Endodermal cell (in vitro differentiated cells): ENCODE measurements around the gene THEM4. TPM values are rescaled to one million over a fixed set of nuclear protein-coding genes. Genes with fewer than 3 reads are reported as not detected.
"Not testable (repeated sequence)": the region's sequence is repeated elsewhere in the genome, so short reads cannot be mapped to it uniquely, and the experiment has no call there.

Source experiments
- DNase-seq: peaks from one replicate; pipeline ENCODE4 v3.0.0-alpha.2; 2017
- H3K27ac ChIP-seq: 2 replicates; pipeline ENCODE4 v1.5.1; 2013; ENCODE audit warnings: mild to moderate bottlenecking, low read depth, low read length, moderate library complexity
- H3K27me3 ChIP-seq: 2 replicates; pipeline ENCODE4 v1.6.1; 2013; ENCODE audit warnings: mild to moderate bottlenecking, low read length, moderate library complexity; ENCODE audit not compliant: insufficient read depth, control insufficient read depth, poor library complexity, severe bottlenecking
- H3K36me3 ChIP-seq: 2 replicates; pipeline ENCODE4 v1.7.0; 2013; ENCODE audit warnings: mild to moderate bottlenecking, low read length, moderate library complexity; ENCODE audit not compliant: control insufficient read depth, insufficient read depth
- H3K4me1 ChIP-seq: one replicate; pipeline ENCODE4 v1.7.0; 2013; ENCODE audit warnings: low read length; ENCODE audit not compliant: control insufficient read depth, insufficient read depth
- H3K4me3 ChIP-seq: 2 replicates; pipeline ENCODE4 v1.5.1; 2013; ENCODE audit warnings: mild to moderate bottlenecking, low read length, moderate library complexity
- H3K9ac ChIP-seq: 2 replicates; pipeline ENCODE4 v1.6.1; 2013; ENCODE audit warnings: mild to moderate bottlenecking, low read length, moderate library complexity; ENCODE audit not compliant: poor library complexity, severe bottlenecking; ENCODE audit errors: extremely low read depth
- H3K9me3 ChIP-seq: 2 replicates; pipeline ENCODE4 v1.6.1; 2013; ENCODE audit warnings: mild to moderate bottlenecking, low read length, moderate library complexity; ENCODE audit not compliant: control insufficient read depth
- H3K27ac Mint-ChIP-seq: 2 replicates; pipeline ENCODE4 v1.8.0; 2020; ENCODE audit warnings: mixed read lengths
- H3K27me3 Mint-ChIP-seq: 2 replicates; pipeline ENCODE4 v1.8.0; 2021; ENCODE audit warnings: mild to moderate bottlenecking, mixed read lengths; ENCODE audit not compliant: insufficient read depth
- H3K36me3 Mint-ChIP-seq: 2 replicates; pipeline ENCODE4 v1.8.0; 2020; ENCODE audit warnings: low read depth, mixed read lengths
- H3K4me1 Mint-ChIP-seq: 2 replicates; pipeline ENCODE4 v1.8.0; 2020; ENCODE audit warnings: mixed read lengths
- H3K4me3 Mint-ChIP-seq: 2 replicates; pipeline ENCODE4 v1.8.0; 2020; ENCODE audit warnings: mild to moderate bottlenecking, moderate library complexity, mixed read lengths
- H3K9me3 Mint-ChIP-seq: 2 replicates; pipeline ENCODE4 v1.8.0; 2020; ENCODE audit warnings: mild to moderate bottlenecking, mixed read lengths
- CTCF ChIP-seq: fragments of 200-600 bp; sonication (generic); conservative IDR thresholded peaks from 2 replicates; pipeline ENCODE4 v1.5.0; 2021; ENCODE audit warnings: antibody characterized with exemption, mild to moderate bottlenecking
- WGBS, 2 experiments: methylation state at CpG; one replicate each; pipeline versions ENCODE4 v1.1.5 to v1.1.7; 2013; ENCODE audit warnings: missing lambda C conversion rate in 2 of 2, mixed read lengths in 1 of 2; ENCODE audit not compliant: insufficient coverage in 1 of 2, insufficient read length in 1 of 2; 5-methylcytosine and 5-hydroxymethylcytosine counted together
- total RNA-seq, 2 donors: library from RNA; stranded (reverse); fragmentation: NEBNext Ultra II Directional in 1 of 2; extraction: Animal tissue kit (Norgen Biotek cat#: 25700) in 1 of 2; gene quantifications; 2 replicates in 1 of 2; 3 replicates in 1 of 2; pipeline ENCODE4 v1.2.1, GENCODE V29; 2021

THEM4 gene
- total RNA-seq, 2 donors from 2014 or later, result 12.2 to 14.3 TPM

DNA sequence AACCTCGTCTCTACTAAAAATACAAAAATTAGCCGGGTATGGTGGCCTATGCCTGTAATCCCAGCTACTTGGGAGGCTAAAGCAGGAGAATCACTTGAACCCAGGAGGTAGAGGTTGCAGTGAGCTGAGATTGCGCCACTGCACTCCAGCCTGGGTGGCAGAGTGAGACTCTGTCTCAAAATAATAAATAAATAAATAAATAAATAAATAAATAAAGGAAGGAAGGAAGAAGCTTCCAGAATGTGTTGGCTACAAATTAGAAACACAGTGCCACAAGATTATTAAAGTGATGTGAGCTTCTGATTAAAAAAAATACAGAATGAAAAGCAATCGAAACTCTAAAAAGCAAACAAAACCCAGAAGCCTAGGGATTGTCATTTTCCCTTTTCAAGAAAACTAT, 25.4 kb downstream of the THEM4 start:
- H3K9me3 Mint-ChIP-seq, H3K9ac ChIP-seq, H3K4me1 Mint-ChIP-seq, H3K36me3 ChIP-seq, H3K27ac Mint-ChIP-seq, H3K9me3 ChIP-seq, H3K27ac ChIP-seq, H3K4me3 ChIP-seq, H3K27me3 Mint-ChIP-seq, H3K27me3 ChIP-seq, H3K4me3 Mint-ChIP-seq, DNase-seq, H3K4me1 ChIP-seq: not testable (repeated sequence)
- peaks cover 21% of the 10 kb centered on the region for H3K36me3 Mint-ChIP-seq
- WGBS, 2 experiments, result 92% methylated on average over 3 of the region's 4 CpGs; no CpG with 5 or more reads in 1 of the 2 experiments

DNA sequence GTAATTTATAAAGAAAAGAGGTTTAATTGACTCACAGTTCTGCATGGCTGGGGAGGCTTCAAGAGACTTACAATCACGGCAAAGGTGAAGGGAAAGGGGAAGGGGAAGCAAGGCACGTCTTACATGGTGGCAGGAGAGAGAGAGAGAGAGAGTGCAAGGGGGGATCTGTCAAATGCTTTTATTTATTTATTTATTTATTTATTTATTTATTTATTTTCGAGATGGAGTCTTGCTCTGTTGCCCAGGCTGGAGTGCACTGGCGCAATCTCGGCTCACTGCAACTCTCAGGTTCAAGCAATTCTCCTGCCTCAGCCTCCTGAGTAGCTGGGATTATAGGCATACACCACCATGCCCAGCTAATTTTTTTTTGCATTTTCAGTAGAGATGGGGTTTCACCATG, 26.4 kb downstream of the THEM4 start:
- H3K27ac Mint-ChIP-seq, H3K4me1 ChIP-seq, H3K9me3 Mint-ChIP-seq, DNase-seq, H3K27me3 Mint-ChIP-seq, H3K27me3 ChIP-seq, H3K36me3 ChIP-seq, H3K4me3 Mint-ChIP-seq, H3K4me1 Mint-ChIP-seq, H3K9me3 ChIP-seq, H3K9ac ChIP-seq, H3K27ac ChIP-seq, H3K4me3 ChIP-seq: not testable (repeated sequence)
- H3K36me3 Mint-ChIP-seq, result peaks cover 18% of the 10 kb centered on the region
- 94 to 98% methylated on average over 3 to 5 of the region's 5 CpGs for WGBS, 2 experiments

DNA sequence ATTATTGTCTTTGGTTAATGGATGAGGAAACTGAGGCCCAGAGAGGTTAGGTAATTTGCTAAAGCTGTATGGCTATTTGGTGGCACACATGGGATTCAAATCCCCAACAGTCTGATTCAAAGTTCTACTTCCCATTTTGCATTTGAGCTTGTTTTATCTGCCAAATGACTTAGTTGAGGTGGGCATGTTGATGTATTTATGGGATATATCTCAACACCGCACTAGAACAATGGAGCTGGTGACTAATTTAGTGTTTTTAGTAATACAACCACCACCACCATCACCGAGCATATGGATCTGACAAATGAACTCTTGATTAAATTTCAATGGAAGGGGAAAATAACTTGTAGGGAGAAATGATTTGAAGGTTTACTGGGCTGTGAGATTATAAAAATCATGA, 26.8 kb downstream of the THEM4 start:
- peaks cover 14% of the 10 kb centered on the region for H3K36me3 Mint-ChIP-seq
- H3K4me3 Mint-ChIP-seq, result no peak overlapping the region
- peaks cover 4% of the 10 kb centered on the region for H3K9me3 Mint-ChIP-seq
- no peaks in the 10 kb centered on the region for H3K27me3 Mint-ChIP-seq
- H3K9me3 ChIP-seq, result peaks cover 8% of the 10 kb centered on the region
- no peak overlapping the region for H3K27ac ChIP-seq
- H3K27ac Mint-ChIP-seq, result no peak overlapping the region
- TF ChIP-seq CTCF, result no peak
- no peak overlapping the region for H3K9ac ChIP-seq
- no peaks in the 10 kb centered on the region for H3K27me3 ChIP-seq
- DNase-seq, result no peak
- no peaks in the 10 kb centered on the region for H3K4me1 Mint-ChIP-seq
- no peaks in the 10 kb centered on the region for H3K4me1 ChIP-seq
- 100% methylated on average over 2 of the region's 2 CpGs; no CpG with 5 or more reads in 1 of the 2 experiments for WGBS, 2 experiments
- no peaks in the 10 kb centered on the region for H3K36me3 ChIP-seq
- H3K4me3 ChIP-seq, result no peak overlapping the region

DNA sequence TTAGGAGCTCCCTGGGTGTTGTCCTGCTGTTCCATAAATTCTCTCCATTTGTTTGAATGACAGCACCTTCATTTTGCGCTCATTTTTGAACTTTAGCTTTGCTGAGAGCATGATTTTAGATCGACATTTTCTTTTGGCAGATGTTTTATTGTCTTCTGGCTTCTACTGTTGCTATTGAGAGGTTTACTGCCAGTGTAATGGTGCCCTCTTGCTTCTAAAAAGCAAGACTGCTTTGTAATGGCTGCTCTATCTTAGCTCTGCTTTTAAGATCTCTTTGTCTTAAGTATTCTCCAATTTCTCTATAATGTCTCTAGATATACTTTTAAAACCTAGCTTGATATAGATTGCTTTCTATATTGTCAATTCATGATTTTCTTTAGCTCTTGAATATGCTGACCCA, 27.8 kb downstream of the THEM4 start:
- 44 to 78% methylated on average over 1 to 2 of the region's 2 CpGs for WGBS, 2 experiments
- DNase-seq, result no peak

More for the DNA sequence above, 27.8 kb downstream of the THEM4 start:
- Mint-ChIP-seq H3K36me3 (peaks cover 8% of the 10 kb centered on the region), H3K27ac (no peak overlapping the region), H3K4me1 (no peaks in the 10 kb centered on the region), H3K27me3 (no peaks in the 10 kb centered on the region), H3K9me3 (no peaks in the 10 kb centered on the region), H3K4me3 (no peak overlapping the region)
- Histone ChIP-seq H3K36me3 (no peaks in the 10 kb centered on the region), H3K9ac (no peak overlapping the region), H3K9me3 (peaks cover under 1% of the 10 kb centered on the region), H3K27ac (no peak overlapping the region), H3K27me3 (no peaks in the 10 kb centered on the region), H3K4me1 (no peaks in the 10 kb centered on the region), H3K4me3 (no peak overlapping the region)
- TF ChIP-seq CTCF, result peak; percentile 51
